WTC11 (cell line): ENCODE data around the gene PDXP. TPM values are rescaled to one million over a fixed set of nuclear protein-coding genes. Genes with fewer than 3 reads are reported as not detected.

Source experiments
- ATAC-seq: fragments of 200-7000 bp; cut with Tn5 transposase; 2 replicates; pipeline ENCODE4 v1.10.0; 2021; ENCODE audit warnings: mild to moderate bottlenecking, moderate library complexity
- CTCF ChIA-PET: fragments of 300-600 bp; sonication (Branson Sonifier 250); formaldehyde crosslinking; loops from one replicate; lab custom pipeline; 2021; ENCODE audit warnings: antibody characterized with exemption; lab: Charles Lee
- POLR2A ChIA-PET: fragments of 350-600 bp; sonication (Branson Sonifier 250); formaldehyde crosslinking; loops from one replicate; lab custom pipeline; 2021; ENCODE audit warnings: antibody characterized with exemption; lab: Charles Lee
- DNase-seq: peaks from one replicate; pipeline ENCODE4 v3.0.0; 2021; ENCODE audit warnings: low spot score
- H3K27ac Mint-ChIP-seq: 2 replicates; pipeline ENCODE4 v1.8.0; 2021; ENCODE audit warnings: mixed read lengths
- H3K27me3 Mint-ChIP-seq: 2 replicates; pipeline ENCODE4 v1.8.0; 2021; ENCODE audit warnings: low read depth, mild to moderate bottlenecking, moderate library complexity, mixed read lengths
- H3K36me3 Mint-ChIP-seq: 2 replicates; pipeline ENCODE4 v1.8.0; 2021; ENCODE audit warnings: mixed read lengths
- H3K4me1 Mint-ChIP-seq: 2 replicates; pipeline ENCODE4 v1.8.0; 2022; ENCODE audit warnings: mixed read lengths
- H3K4me3 Mint-ChIP-seq: 2 replicates; pipeline ENCODE4 v1.8.0; 2021; ENCODE audit warnings: mild to moderate bottlenecking, moderate library complexity, mixed read lengths
- H3K9me3 Mint-ChIP-seq: 2 replicates; pipeline ENCODE4 v1.8.0; 2021; ENCODE audit warnings: mixed read lengths
- ETV6 ChIP-seq: sonication (generic); formaldehyde crosslinking; IDR thresholded peaks from 2 replicates; pipeline ENCODE4 v1.8.1; 2022; ENCODE audit warnings: mild to moderate bottlenecking, missing genetic modification reagents
- IRF2 ChIP-seq: sonication (generic); formaldehyde crosslinking; IDR thresholded peaks from 2 replicates; pipeline ENCODE4 v1.8.0; 2022; ENCODE audit warnings: low read depth, missing genetic modification reagents, borderline replicate concordance
- KAT7 ChIP-seq: sonication (generic); formaldehyde crosslinking; IDR thresholded peaks from 2 replicates; pipeline ENCODE4 v1.8.1; 2023; ENCODE audit warnings: missing genetic modification reagents, mild to moderate bottlenecking, borderline replicate concordance
- MXD4 ChIP-seq: fragments of 250-450 bp; sonication (Bioruptor Pico); IDR thresholded peaks from 2 replicates; pipeline ENCODE4 v1.8.0; 2021; ENCODE audit warnings: mild to moderate bottlenecking, moderate library complexity, borderline replicate concordance
- NR1H2 ChIP-seq: sonication (generic); formaldehyde crosslinking; IDR thresholded peaks from 2 replicates; pipeline ENCODE4 v1.9.0; 2021; ENCODE audit warnings: mild to moderate bottlenecking, moderate library complexity, missing genetic modification reagents
- SMAD3 ChIP-seq: sonication (generic); formaldehyde crosslinking; IDR thresholded peaks from 2 replicates; pipeline ENCODE4 v1.8.0; 2022; ENCODE audit warnings: missing genetic modification reagents, mild to moderate bottlenecking, borderline replicate concordance
- TEAD4 ChIP-seq: sonication (generic); formaldehyde crosslinking; IDR thresholded peaks from 2 replicates; pipeline ENCODE4 v1.8.0; 2022; ENCODE audit warnings: mild to moderate bottlenecking, missing genetic modification reagents
- ZNF121 ChIP-seq: sonication (generic); formaldehyde crosslinking; IDR thresholded peaks from 2 replicates; pipeline ENCODE4 v1.8.0; 2023; ENCODE audit warnings: missing genetic modification reagents
- ZNF232 ChIP-seq: sonication (generic); formaldehyde crosslinking; IDR thresholded peaks from 2 replicates; pipeline ENCODE4 v1.8.0; 2022; ENCODE audit warnings: mild to moderate bottlenecking, missing genetic modification reagents
- total RNA-seq: library from RNA; stranded (reverse); gene quantifications from 3 replicates; pipeline ENCODE4 v1.2.3, GENCODE V29; 2021
- TF ChIP-seq, protein P1 (sequence below): sonication (generic); formaldehyde crosslinking; IDR thresholded peaks from 2 replicates; pipeline ENCODE4 v1.8.1; 2022; ENCODE audit warnings: mild to moderate bottlenecking, moderate library complexity, missing genetic modification reagents
- TF ChIP-seq, protein P2 (sequence below): sonication (generic); formaldehyde crosslinking; IDR thresholded peaks from 2 replicates; pipeline ENCODE4 v1.8.0; 2022; ENCODE audit warnings: mild to moderate bottlenecking, missing genetic modification reagents
- TF ChIP-seq, protein P3 (sequence below): sonication (generic); formaldehyde crosslinking; conservative IDR thresholded peaks from 2 replicates; pipeline ENCODE4 v1.8.1; 2022; ENCODE audit warnings: mild to moderate bottlenecking, missing genetic modification reagents
- TF ChIP-seq, protein P4 (sequence below): sonication (generic); formaldehyde crosslinking; IDR thresholded peaks from 2 replicates; pipeline ENCODE4 v1.8.1; 2023; ENCODE audit warnings: mild to moderate bottlenecking, missing genetic modification reagents, moderate library complexity
- TF ChIP-seq, protein P5 (sequence below): sonication (generic); formaldehyde crosslinking; IDR thresholded peaks from 2 replicates; pipeline ENCODE4 v1.8.0; 2022; ENCODE audit warnings: mild to moderate bottlenecking, missing genetic modification reagents
- TF ChIP-seq, protein P6 (sequence below): sonication (generic); formaldehyde crosslinking; IDR thresholded peaks from 2 replicates; pipeline ENCODE4 v1.8.0; 2023; ENCODE audit warnings: mild to moderate bottlenecking, missing genetic modification reagents
- TF ChIP-seq, protein P7 (sequence below): sonication (generic); formaldehyde crosslinking; IDR thresholded peaks from 2 replicates; pipeline ENCODE4 v1.8.0; 2022; ENCODE audit warnings: mild to moderate bottlenecking, missing genetic modification reagents

The PDXP gene
- total RNA-seq, 1 experiment from 2014 or later: 36.1 TPM

DNA sequence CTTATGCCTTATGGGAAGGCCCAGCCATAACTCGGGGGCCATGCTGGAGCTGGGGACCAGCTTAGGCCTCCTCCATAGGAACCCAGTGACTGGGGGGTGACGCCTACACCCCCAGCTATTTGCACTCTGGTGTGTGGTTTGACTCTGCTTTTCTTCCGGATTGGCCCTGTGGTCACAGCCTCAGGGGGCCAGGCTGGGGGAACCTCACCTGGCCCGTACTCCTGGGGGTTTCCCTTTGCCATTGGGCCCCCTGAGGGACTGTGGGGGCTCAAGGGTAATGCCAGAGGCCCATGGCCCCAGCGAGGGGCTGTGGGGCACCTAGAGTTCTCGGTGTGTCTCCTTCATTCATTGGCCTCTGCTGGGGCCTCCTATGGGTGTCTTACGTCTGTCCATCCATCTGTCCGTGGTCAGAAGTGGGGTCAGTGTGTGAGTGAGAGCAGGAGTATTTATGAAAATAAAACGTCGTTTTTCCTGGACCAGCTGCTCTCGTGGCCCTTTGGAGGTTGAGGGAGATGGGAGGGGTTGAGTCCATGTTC lies 25.4 kb upstream of the PDXP start:
- no peak overlapping the region for H3K4me3 Mint-ChIP-seq
- ATAC-seq: no peak
- TF ChIP-seq, protein P1, sequence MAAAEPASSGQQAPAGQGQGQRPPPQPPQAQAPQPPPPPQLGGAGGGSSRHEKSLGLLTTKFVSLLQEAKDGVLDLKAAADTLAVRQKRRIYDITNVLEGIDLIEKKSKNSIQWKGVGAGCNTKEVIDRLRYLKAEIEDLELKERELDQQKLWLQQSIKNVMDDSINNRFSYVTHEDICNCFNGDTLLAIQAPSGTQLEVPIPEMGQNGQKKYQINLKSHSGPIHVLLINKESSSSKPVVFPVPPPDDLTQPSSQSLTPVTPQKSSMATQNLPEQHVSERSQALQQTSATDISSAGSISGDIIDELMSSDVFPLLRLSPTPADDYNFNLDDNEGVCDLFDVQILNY (CRISPR knock-in tag): no peak
- no peak for TF ChIP-seq IRF2 (CRISPR knock-in tag)
- TF ChIP-seq, protein P2, sequence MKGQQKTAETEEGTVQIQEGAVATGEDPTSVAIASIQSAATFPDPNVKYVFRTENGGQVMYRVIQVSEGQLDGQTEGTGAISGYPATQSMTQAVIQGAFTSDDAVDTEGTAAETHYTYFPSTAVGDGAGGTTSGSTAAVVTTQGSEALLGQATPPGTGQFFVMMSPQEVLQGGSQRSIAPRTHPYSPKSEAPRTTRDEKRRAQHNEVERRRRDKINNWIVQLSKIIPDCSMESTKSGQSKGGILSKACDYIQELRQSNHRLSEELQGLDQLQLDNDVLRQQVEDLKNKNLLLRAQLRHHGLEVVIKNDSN (CRISPR knock-in tag): no peak
- no peak for TF ChIP-seq MXD4 (CRISPR knock-in tag)
- TF ChIP-seq, protein P3, sequence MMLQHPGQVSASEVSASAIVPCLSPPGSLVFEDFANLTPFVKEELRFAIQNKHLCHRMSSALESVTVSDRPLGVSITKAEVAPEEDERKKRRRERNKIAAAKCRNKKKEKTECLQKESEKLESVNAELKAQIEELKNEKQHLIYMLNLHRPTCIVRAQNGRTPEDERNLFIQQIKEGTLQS (CRISPR knock-in tag): no peak
- TF ChIP-seq ETV6: no peak
- TF ChIP-seq, protein P4, sequence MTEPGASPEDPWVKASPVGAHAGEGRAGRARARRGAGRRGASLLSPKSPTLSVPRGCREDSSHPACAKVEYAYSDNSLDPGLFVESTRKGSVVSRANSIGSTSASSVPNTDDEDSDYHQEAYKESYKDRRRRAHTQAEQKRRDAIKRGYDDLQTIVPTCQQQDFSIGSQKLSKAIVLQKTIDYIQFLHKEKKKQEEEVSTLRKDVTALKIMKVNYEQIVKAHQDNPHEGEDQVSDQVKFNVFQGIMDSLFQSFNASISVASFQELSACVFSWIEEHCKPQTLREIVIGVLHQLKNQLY (CRISPR knock-in tag): no peak
- no peak for TF ChIP-seq SMAD3 (CRISPR knock-in tag)
- TF ChIP-seq, protein P5, sequence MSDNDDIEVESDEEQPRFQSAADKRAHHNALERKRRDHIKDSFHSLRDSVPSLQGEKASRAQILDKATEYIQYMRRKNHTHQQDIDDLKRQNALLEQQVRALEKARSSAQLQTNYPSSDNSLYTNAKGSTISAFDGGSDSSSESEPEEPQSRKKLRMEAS (CRISPR knock-in tag): no peak
- TF ChIP-seq KAT7 (CRISPR knock-in tag): no peak
- TF ChIP-seq, protein P6, sequence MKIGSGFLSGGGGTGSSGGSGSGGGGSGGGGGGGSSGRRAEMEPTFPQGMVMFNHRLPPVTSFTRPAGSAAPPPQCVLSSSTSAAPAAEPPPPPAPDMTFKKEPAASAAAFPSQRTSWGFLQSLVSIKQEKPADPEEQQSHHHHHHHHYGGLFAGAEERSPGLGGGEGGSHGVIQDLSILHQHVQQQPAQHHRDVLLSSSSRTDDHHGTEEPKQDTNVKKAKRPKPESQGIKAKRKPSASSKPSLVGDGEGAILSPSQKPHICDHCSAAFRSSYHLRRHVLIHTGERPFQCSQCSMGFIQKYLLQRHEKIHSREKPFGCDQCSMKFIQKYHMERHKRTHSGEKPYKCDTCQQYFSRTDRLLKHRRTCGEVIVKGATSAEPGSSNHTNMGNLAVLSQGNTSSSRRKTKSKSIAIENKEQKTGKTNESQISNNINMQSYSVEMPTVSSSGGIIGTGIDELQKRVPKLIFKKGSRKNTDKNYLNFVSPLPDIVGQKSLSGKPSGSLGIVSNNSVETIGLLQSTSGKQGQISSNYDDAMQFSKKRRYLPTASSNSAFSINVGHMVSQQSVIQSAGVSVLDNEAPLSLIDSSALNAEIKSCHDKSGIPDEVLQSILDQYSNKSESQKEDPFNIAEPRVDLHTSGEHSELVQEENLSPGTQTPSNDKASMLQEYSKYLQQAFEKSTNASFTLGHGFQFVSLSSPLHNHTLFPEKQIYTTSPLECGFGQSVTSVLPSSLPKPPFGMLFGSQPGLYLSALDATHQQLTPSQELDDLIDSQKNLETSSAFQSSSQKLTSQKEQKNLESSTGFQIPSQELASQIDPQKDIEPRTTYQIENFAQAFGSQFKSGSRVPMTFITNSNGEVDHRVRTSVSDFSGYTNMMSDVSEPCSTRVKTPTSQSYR (CRISPR knock-in tag): no peak
- TF ChIP-seq ZNF232: no peak
- no peak for TF ChIP-seq NR1H2 (CRISPR knock-in tag)
- TF ChIP-seq TEAD4 (CRISPR knock-in tag): no peak
- TF ChIP-seq, protein P7, sequence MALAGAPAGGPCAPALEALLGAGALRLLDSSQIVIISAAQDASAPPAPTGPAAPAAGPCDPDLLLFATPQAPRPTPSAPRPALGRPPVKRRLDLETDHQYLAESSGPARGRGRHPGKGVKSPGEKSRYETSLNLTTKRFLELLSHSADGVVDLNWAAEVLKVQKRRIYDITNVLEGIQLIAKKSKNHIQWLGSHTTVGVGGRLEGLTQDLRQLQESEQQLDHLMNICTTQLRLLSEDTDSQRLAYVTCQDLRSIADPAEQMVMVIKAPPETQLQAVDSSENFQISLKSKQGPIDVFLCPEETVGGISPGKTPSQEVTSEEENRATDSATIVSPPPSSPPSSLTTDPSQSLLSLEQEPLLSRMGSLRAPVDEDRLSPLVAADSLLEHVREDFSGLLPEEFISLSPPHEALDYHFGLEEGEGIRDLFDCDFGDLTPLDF (CRISPR knock-in tag): no peak
- no peak for TF ChIP-seq ZNF121 (CRISPR knock-in tag)
- CTCF ChIA-PET: interaction anchor here (0.8 to 11.4 kb wide), 21 partner anchors 8 to 230 kb away, joined by 3 to 152 read pairs (median 8); partner anchors contain the start of genes GGA1, NOL12 and PDXP
- DNase-seq: no peak
- POLR2A ChIA-PET: interaction anchor here (0.6 to 1.6 kb wide), 4 partner anchors 10 to 1887 kb away, joined by 3 to 6 read pairs (median 4); partner anchors contain the start of genes ATF4, GGA1 and PDXP
- peaks cover 15% of the 10 kb centered on the region for H3K4me1 Mint-ChIP-seq
- no peaks in the 10 kb centered on the region for H3K27me3 Mint-ChIP-seq
- no peaks in the 10 kb centered on the region for H3K36me3 Mint-ChIP-seq
- H3K27ac Mint-ChIP-seq: peak overlapping the region; percentile 68; the same call in 1 of the 2 replicates
- no peaks in the 10 kb centered on the region for H3K9me3 Mint-ChIP-seq
